Measurements from ENCODE around the gene VSNL1. TPM values are rescaled to one million over a fixed set of nuclear protein-coding genes. Genes with fewer than 3 reads are reported as not detected.

Gene VSNL1
- total and polyA plus RNA-seq, 7 donors = 0.27 to 5.1 (median 1.1) TPM; not detected in 2

- H3K4me3 ChIP-seq = no peak overlapping the region
- H3K9me3 ChIP-seq = no peaks in the 10 kb centered on the region
- no peaks in the 10 kb centered on the region for H3K27me3 ChIP-seq
- no peak overlapping the region for H3K27ac ChIP-seq
- no peaks in the 10 kb centered on the region for H3K36me3 ChIP-seq
- peaks cover 0 to 19% (median 6%) of the 10 kb centered on the region in 4 donors for H3K4me1 ChIP-seq
- no peak for TF ChIP-seq CTCF (IDR thresholded peaks at IDR 0.05)
- DNase-seq = no peak
- intact Hi-C loops (cut with DNase I) = loop anchor here (5.0 kb wide), 1 partner anchor 132 kb away; no protein-coding TSS in a partner anchor
These were observed 24.8 kb upstream of the VSNL1 start for GRCh38 chr2:17515652-17516051.

- intact Hi-C loops (cut with DNase I) = loop anchor here (2.0 to 5.0 kb wide), 2 partner anchors 21 to 130 kb away; no protein-coding TSS in a partner anchor
- 42 to 43% methylated on average over 8 of the region's 8 CpGs for WGBS, 2 donors
- Histone ChIP-seq H3K27me3 (no peaks in the 10 kb centered on the region), H3K4me1 (peaks cover 0 to 19% (median 6%) of the 10 kb centered on the region in 4 donors), H3K4me3 (peak overlapping the region; percentile 33 to 53 (median 48)), H3K9me3 (no peaks in the 10 kb centered on the region), H3K27ac (peak overlapping the region; percentile 79 to 85 (median 81)), H3K36me3 (no peaks in the 10 kb centered on the region)
- no peak for DNase-seq
- TF ChIP-seq POLR2AphosphoS5 (IDR thresholded peaks at IDR 0.05) (no peak), CTCF (IDR thresholded peaks at IDR 0.05) (no peak), EP300 (IDR thresholded peaks at IDR 0.05) (no peak), POLR2A (IDR thresholded peaks at IDR 0.05) (no peak)
These were observed 22.9 kb upstream of the VSNL1 start for GRCh38 chr2:17517481-17518211.

GRCh38 chr2:17518212-17519154 lies 22.0 kb upstream of the VSNL1 start, which contains the start of gene RAD51AP2:
Gene RAD51AP2, minus strand, starts transcription at chr2:17518440. Its CDS starts 25 bp downstream, at chr2:17518415.
- peak within 1 kb of the TSS; percentile 33 to 53 (median 48) for H3K4me3 ChIP-seq
- 3 to 4% methylated on average over 38 of the region's 38 CpGs for WGBS, 2 donors

GRCh38 chr2:17519486-17519885 lies 21.0 kb upstream of the VSNL1 start:
- Histone ChIP-seq H3K4me3 (no peak overlapping the region), H3K9me3 (no peaks in the 10 kb centered on the region), H3K27ac (peak overlapping the region in 3 of 4 donors; percentile 80 to 85 (median 82)), H3K4me1 (peaks cover 0 to 19% (median 6%) of the 10 kb centered on the region in 4 donors), H3K36me3 (no peaks in the 10 kb centered on the region), H3K27me3 (no peaks in the 10 kb centered on the region)
- no peak for TF ChIP-seq POLR2AphosphoS5 (IDR thresholded peaks at IDR 0.05)
- TF ChIP-seq CTCF (IDR thresholded peaks at IDR 0.05) = no peak
- no peak for TF ChIP-seq POLR2A (IDR thresholded peaks at IDR 0.05)
- no peak for TF ChIP-seq EP300 (IDR thresholded peaks at IDR 0.05)
- intact Hi-C loops (cut with DNase I) = loop anchor here (2.0 to 5.0 kb wide), 2 partner anchors 19 to 128 kb away; no protein-coding TSS in a partner anchor
- no peak for DNase-seq

More at GRCh38 chr2:17518212-17519154, 22.0 kb upstream of the VSNL1 start, which contains the start of gene RAD51AP2:
- Histone ChIP-seq H3K27me3 (no peaks in the 10 kb centered on the region), H3K36me3 (no peaks in the 10 kb centered on the region), H3K27ac (peak within 1 kb of the TSS; percentile 79 to 85 (median 81)), H3K4me1 (peaks cover 0 to 19% (median 6%) of the 10 kb centered on the region in 4 donors), H3K9me3 (no peaks in the 10 kb centered on the region)
- intact Hi-C loops (cut with DNase I) = loop anchor here (2.0 to 5.0 kb wide), 2 partner anchors 20 to 129 kb away; no protein-coding TSS in a partner anchor
- no peak for TF ChIP-seq CTCF (IDR thresholded peaks at IDR 0.05)
- TF ChIP-seq EP300 (IDR thresholded peaks at IDR 0.05) = no peak
- peak; percentile 8 to 39 (median 18) for TF ChIP-seq POLR2AphosphoS5 (IDR thresholded peaks at IDR 0.05)
- no peak for TF ChIP-seq POLR2A (IDR thresholded peaks at IDR 0.05)
- DNase-seq = peak; percentile 95
